Kidney epithelial cell (primary cell): Measurements from ENCODE around the gene RGS12. TPM values are rescaled to one million over a fixed set of nuclear protein-coding genes. Genes with fewer than 3 reads are reported as not detected.

ENCODE experiments used
- DNase-seq: peaks from one replicate; pipeline ENCODE4 v3.0.0-alpha.2; 2010; ENCODE audit warnings: low read depth
- H3K27me3 ChIP-seq: 2 replicates; pipeline ENCODE4 v1.6.0; 2011; ENCODE audit warnings: low read length; ENCODE audit not compliant: control insufficient read depth, insufficient read depth
- H3K36me3 ChIP-seq: 2 replicates; pipeline ENCODE4 v1.5.1; 2011; ENCODE audit warnings: low read length; ENCODE audit not compliant: control insufficient read depth, insufficient read depth
- H3K4me3 ChIP-seq: 2 replicates; pipeline ENCODE4 v1.5.1; 2011; ENCODE audit warnings: low read depth, mild to moderate bottlenecking, control low read depth, low read length
- CTCF ChIP-seq: IDR thresholded peaks from 2 replicates; pipeline ENCODE4 v1.5.1; 2011; ENCODE audit warnings: mild to moderate bottlenecking, moderate library complexity, low read length, control low read depth, inconsistent platforms; ENCODE audit not compliant: insufficient read depth, poor library complexity, severe bottlenecking
- total RNA-seq: library from RNA; depleted of rRNA; stranded (reverse); fragments of >200 nt; gene quantifications from 2 replicates; pipeline ENCODE4 v1.2.3, GENCODE V29; 2015

Gene RGS12
- total RNA-seq, 1 donor from 2014 or later = 28.7 TPM

GRCh38 chr4:3290476-3290875, 2.3 kb upstream of the RGS12 start:
- Histone ChIP-seq H3K27me3 (peaks cover 11% of the 10 kb centered on the region), H3K4me3 (no peak overlapping the region), H3K36me3 (no peaks in the 10 kb centered on the region)
- TF ChIP-seq CTCF = no peak
- DNase-seq = no peak

GRCh38 chr4:3290889-3291321, 1.9 kb upstream of the RGS12 start:
- Histone ChIP-seq H3K4me3 (no peak overlapping the region), H3K27me3 (peaks cover 11% of the 10 kb centered on the region), H3K36me3 (no peaks in the 10 kb centered on the region)
- no peak for DNase-seq
- no peak for TF ChIP-seq CTCF

DNA sequence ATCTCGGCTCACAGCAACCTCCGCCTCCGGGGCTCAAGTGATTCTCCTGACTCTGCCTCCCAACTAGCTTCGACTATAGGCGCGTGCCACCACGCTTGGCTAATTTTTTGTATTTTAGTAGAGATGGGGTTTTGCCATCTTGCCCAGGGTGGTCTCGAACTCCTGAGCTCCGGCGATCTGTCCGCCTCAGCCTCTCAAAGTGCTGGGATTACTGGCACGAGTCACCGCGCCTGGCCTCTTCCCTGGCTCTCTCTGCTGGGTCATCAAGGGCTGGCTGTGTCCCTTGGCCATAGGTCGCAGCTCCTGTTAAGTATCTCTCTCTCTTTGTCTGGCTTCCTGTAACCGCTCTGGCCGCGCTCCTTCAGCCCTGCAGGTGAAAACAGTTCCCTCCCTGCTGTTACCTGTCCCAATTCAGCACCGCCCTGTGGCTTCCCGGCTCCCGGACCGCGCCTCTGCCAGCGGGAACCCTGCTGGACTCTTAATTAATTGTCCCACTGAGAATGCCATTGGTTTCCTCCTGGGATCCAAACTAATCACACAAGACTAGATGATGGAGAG, 1.3 kb upstream of the RGS12 start:
- H3K36me3 ChIP-seq = no peaks in the 10 kb centered on the region
- no peak for DNase-seq
- no peak for TF ChIP-seq CTCF
- peaks cover 9% of the 10 kb centered on the region for H3K27me3 ChIP-seq
- peak overlapping the region; percentile 79 for H3K4me3 ChIP-seq

- Histone ChIP-seq H3K36me3 (no peaks in the 10 kb centered on the region), H3K4me3 (peak overlapping the region; percentile 79), H3K27me3 (peaks cover 5% of the 10 kb centered on the region)
- DNase-seq = no peak
- no peak for TF ChIP-seq CTCF
These were observed 751 bp upstream of the RGS12 start for GRCh38 chr4:3291969-3292570.

GRCh38 chr4:3293401-3294391, 875 bp downstream of the RGS12 start:
- H3K36me3 ChIP-seq = no peaks in the 10 kb centered on the region
- no peak for DNase-seq
- H3K27me3 ChIP-seq = no peaks in the 10 kb centered on the region
- no peak for TF ChIP-seq CTCF
- H3K4me3 ChIP-seq = peak overlapping the region; percentile 65
